Kidney (tissue), 14 donors: ENCODE measurements around the gene CLK2. TPM values are rescaled to one million over a fixed set of nuclear protein-coding genes. Genes with fewer than 3 reads are reported as not detected.

Experiments
- DNase-seq, 5 donors: peaks; one replicate each; pipeline ENCODE4 v3.0.0-alpha.2; 2013 to 2020
- FAIRE-seq: peaks from 2 replicates; lab custom pipeline; 2012; peaks lifted over from hg19 to GRCh38; lab: Jason Lieb, UNC
- H3K27ac ChIP-seq, 2 donors: one replicate each; pipeline ENCODE4 v1.7.0; 2013; ENCODE audit warnings: low read depth in 2 of 2, low read length in 2 of 2, inconsistent platforms in 1 of 2
- H3K27me3 ChIP-seq: one replicate; pipeline ENCODE4 v1.7.1; 2013; ENCODE audit warnings: low read length, inconsistent platforms; ENCODE audit not compliant: control insufficient read depth, insufficient read depth
- H3K36me3 ChIP-seq, 3 donors: one replicate each; pipeline versions ENCODE4 v1.7.0 to v1.7.1; 2013; ENCODE audit warnings: low read length in 3 of 3, control low read depth in 1 of 3, inconsistent platforms in 1 of 3; ENCODE audit not compliant: insufficient read depth in 3 of 3, control insufficient read depth in 2 of 3
- H3K4me1 ChIP-seq, 3 donors: one replicate each; pipeline versions ENCODE4 v1.7.0 to v1.7.1; 2013; ENCODE audit warnings: low read length in 3 of 3, inconsistent platforms in 1 of 3, low read depth in 1 of 3; ENCODE audit not compliant: control insufficient read depth in 2 of 3, insufficient read depth in 2 of 3
- H3K4me3 ChIP-seq, 3 donors: one replicate each; pipeline versions ENCODE4 v1.7.0 to v1.8.1; 2013; ENCODE audit warnings: low read length in 3 of 3, control low read depth in 1 of 3, inconsistent platforms in 1 of 3
- H3K9ac ChIP-seq, 3 donors: one replicate each; pipeline versions ENCODE4 v1.7.0 to v1.7.1; 2013; ENCODE audit warnings: low read length in 3 of 3, control low read depth in 1 of 3, inconsistent platforms in 1 of 3
- H3K9me3 ChIP-seq, 3 donors: one replicate each; pipeline versions ENCODE4 v1.7.0 to v1.7.1; 2013; ENCODE audit warnings: low read length in 3 of 3, control low read depth in 1 of 3, inconsistent platforms in 1 of 3; ENCODE audit not compliant: control insufficient read depth in 2 of 3, insufficient read depth in 1 of 3
- CTCF ChIP-seq: IDR thresholded peaks from 3 replicates; pipeline ENCODE4 v1.5.1; 2012; ENCODE audit warnings: mild to moderate bottlenecking, moderate library complexity, borderline replicate concordance; ENCODE audit not compliant: insufficient read depth; ENCODE audit errors: extremely low read depth
- intact Hi-C: fragments of 100-400 bp; cut with DNase I; formaldehyde crosslinking; loops from one replicate; pipeline ENCODE4 v1.11.1; 2022
- polyA plus RNA-seq: library from polyadenylated mRNA; stranded (reverse); fragments of 350-450 nt; fragmentation: Illumina TruSeq; extraction: RNeasy Lipid Tissue Mini Kit (QIAGEN cat#74804); gene quantifications from one replicate; pipeline ENCODE4 v1.2.3, GENCODE V29; 2014; ENCODE audit warnings: low read depth, low replicate concordance; ENCODE audit not compliant: insufficient read depth
- total RNA-seq: library from RNA; stranded (reverse); fragmentation: NEBNext Ultra II Directional; extraction: Animal tissue kit (Norgen Biotek cat#: 25700); gene quantifications from one replicate; pipeline ENCODE4 v1.2.1, GENCODE V29; 2021
- donor health status: control.
- donor health status: control.
- donor health status: control.
- donor health status: control.
- donor health status: control.
- donor health status: DM: yes; HTN: yes; CAD: no.
- donor health status: Normal renal cell carcinoma (clear cell type).

CLK2 gene
- total and polyA plus RNA-seq, 2 donors from 2014 or later = 28.9 to 59.7 TPM

- TF ChIP-seq CTCF = no peak
- DNase-seq (no peak), FAIRE-seq (no peak)
- H3K4me3 ChIP-seq = no peak overlapping the region
- H3K9me3 ChIP-seq = no peaks in the 10 kb centered on the region
- no peaks in the 10 kb centered on the region for H3K27me3 ChIP-seq
- peaks cover 0 to 7% (median 0%) of the 10 kb centered on the region in 3 donors for H3K4me1 ChIP-seq
- intact Hi-C loops = no loop called here
- no peak overlapping the region for H3K9ac ChIP-seq
- H3K27ac ChIP-seq = no peak overlapping the region
- H3K36me3 ChIP-seq = no peaks in the 10 kb centered on the region
Measured at GRCh38 chr1:155305881-155306391, 32.6 kb upstream of the CLK2 start.

- DNase-seq = no peak
- intact Hi-C loops = no loop called here
Measured at GRCh38 chr1:155304558-155305063, 31.3 kb upstream of the CLK2 start.

GRCh38 chr1:155301342-155301841 lies 28.1 kb upstream of the CLK2 start, which contains the start of gene PKLR:
Gene PKLR, minus strand, starts transcription at chr1:155301438. Its CDS starts 43 bp downstream, at chr1:155301395.
- no peaks in the 10 kb centered on the region for H3K4me1 ChIP-seq
- no peak for TF ChIP-seq CTCF
- H3K9ac ChIP-seq = no peak within 1 kb of the TSS
- H3K4me3 ChIP-seq = peak within 1 kb of the TSS in 2 of 3 donors; percentile 19 to 49
- no peaks in the 10 kb centered on the region for H3K36me3 ChIP-seq
- H3K27me3 ChIP-seq = no peaks in the 10 kb centered on the region
- no peak for FAIRE-seq
- intact Hi-C loops = no loop called here
- no peak for DNase-seq
- no peaks in the 10 kb centered on the region for H3K9me3 ChIP-seq
- peak within 1 kb of the TSS; percentile 40 to 83 for H3K27ac ChIP-seq

More at GRCh38 chr1:155304558-155305063, 31.3 kb upstream of the CLK2 start:
- no peak overlapping the region for H3K27ac ChIP-seq
- TF ChIP-seq CTCF = no peak
- peaks cover 0 to 6% (median 0%) of the 10 kb centered on the region in 3 donors for H3K4me1 ChIP-seq
- peak overlapping the region in 1 of 3 donors; percentile 1 for H3K9ac ChIP-seq
- H3K4me3 ChIP-seq = peak overlapping the region in 2 of 3 donors; percentile 2 to 55
- no peaks in the 10 kb centered on the region for H3K9me3 ChIP-seq
- no peaks in the 10 kb centered on the region for H3K36me3 ChIP-seq
- no peak for FAIRE-seq
- no peaks in the 10 kb centered on the region for H3K27me3 ChIP-seq
